HG03439 (cell line): ENCODE results near the gene TMC3.

Source experiments
- ATAC-seq: cut with Tn5 transposase; IDR thresholded peaks from one replicate; pipeline ENCODE4 v1.9.1; 2021; ENCODE audit warnings: mild to moderate bottlenecking, moderate library complexity; ENCODE audit not compliant: unreplicated experiment

TMC3 gene

GRCh38 chr15:81323944-81324881, 49.8 kb downstream of the TMC3 start, which contains the start of gene STARD5:
TSS of gene STARD5 (minus strand) at chr15:81324141. CDS start at chr15:81324099, 42 bp downstream.
- peak; percentile 98 for ATAC-seq

- ATAC-seq = peak; percentile 14
These were observed 50.5 kb downstream of the TMC3 start for GRCh38 chr15:81323559-81323943.

- ATAC-seq = no peak
These were observed 51.2 kb downstream of the TMC3 start for GRCh38 chr15:81322676-81323253.

- ATAC-seq = no peak
These were observed 52.3 kb downstream of the TMC3 start for GRCh38 chr15:81321667-81322066.

GRCh38 chr15:81317642-81318017, 56.4 kb downstream of the TMC3 start:
- no peak for ATAC-seq

- no peak for ATAC-seq
These were observed 57.7 kb downstream of the TMC3 start for GRCh38 chr15:81316267-81316666.

- ATAC-seq = no peak
These were observed 58.4 kb downstream of the TMC3 start for GRCh38 chr15:81315452-81316175.

GRCh38 chr15:81314378-81314777, 59.6 kb downstream of the TMC3 start:
- ATAC-seq = no peak

GRCh38 chr15:81313686-81314085, 60.3 kb downstream of the TMC3 start:
- ATAC-seq = no peak

- no peak for ATAC-seq
These were observed 61.0 kb downstream of the TMC3 start for GRCh38 chr15:81312790-81313543.

- no peak for ATAC-seq
These were observed 62.1 kb downstream of the TMC3 start for GRCh38 chr15:81311752-81312464.

GRCh38 chr15:81310480-81310879, 63.5 kb downstream of the TMC3 start:
- ATAC-seq = no peak

GRCh38 chr15:81309647-81310450, 64.2 kb downstream of the TMC3 start:
- no peak for ATAC-seq

GRCh38 chr15:81308260-81308659, 65.8 kb downstream of the TMC3 start:
- ATAC-seq = no peak

- no peak for ATAC-seq
These were observed 69.8 kb downstream of the TMC3 start for GRCh38 chr15:81304226-81304625.

- no peak for ATAC-seq
These were observed 70.5 kb downstream of the TMC3 start for GRCh38 chr15:81303244-81304225.

- no peak for ATAC-seq
These were observed 71.3 kb downstream of the TMC3 start for GRCh38 chr15:81302701-81303109.

- peak; percentile 74 for ATAC-seq
These were observed 72.1 kb downstream of the TMC3 start for GRCh38 chr15:81301815-81302399.
